Kidney (tissue), 14 donors: Measurements from ENCODE around the gene DUSP15. TPM values are rescaled to one million over a fixed set of nuclear protein-coding genes. Genes with fewer than 3 reads are reported as not detected.

Source experiments
- DNase-seq, 5 donors: peaks; one replicate each; pipeline ENCODE4 v3.0.0-alpha.2; 2013 to 2020
- FAIRE-seq: peaks from 2 replicates; lab custom pipeline; 2012; peaks lifted over from hg19 to GRCh38; lab: Jason Lieb, UNC
- H3K27ac ChIP-seq, 2 donors: one replicate each; pipeline ENCODE4 v1.7.0; 2013; ENCODE audit warnings: low read depth in 2 of 2, low read length in 2 of 2, inconsistent platforms in 1 of 2
- H3K27me3 ChIP-seq: one replicate; pipeline ENCODE4 v1.7.1; 2013; ENCODE audit warnings: low read length, inconsistent platforms; ENCODE audit not compliant: control insufficient read depth, insufficient read depth
- H3K36me3 ChIP-seq, 3 donors: one replicate each; pipeline versions ENCODE4 v1.7.0 to v1.7.1; 2013; ENCODE audit warnings: low read length in 3 of 3, control low read depth in 1 of 3, inconsistent platforms in 1 of 3; ENCODE audit not compliant: insufficient read depth in 3 of 3, control insufficient read depth in 2 of 3
- H3K4me1 ChIP-seq, 3 donors: one replicate each; pipeline versions ENCODE4 v1.7.0 to v1.7.1; 2013; ENCODE audit warnings: low read length in 3 of 3, inconsistent platforms in 1 of 3, low read depth in 1 of 3; ENCODE audit not compliant: control insufficient read depth in 2 of 3, insufficient read depth in 2 of 3
- H3K4me3 ChIP-seq, 3 donors: one replicate each; pipeline versions ENCODE4 v1.7.0 to v1.8.1; 2013; ENCODE audit warnings: low read length in 3 of 3, control low read depth in 1 of 3, inconsistent platforms in 1 of 3
- H3K9ac ChIP-seq, 3 donors: one replicate each; pipeline versions ENCODE4 v1.7.0 to v1.7.1; 2013; ENCODE audit warnings: low read length in 3 of 3, control low read depth in 1 of 3, inconsistent platforms in 1 of 3
- H3K9me3 ChIP-seq, 3 donors: one replicate each; pipeline versions ENCODE4 v1.7.0 to v1.7.1; 2013; ENCODE audit warnings: low read length in 3 of 3, control low read depth in 1 of 3, inconsistent platforms in 1 of 3; ENCODE audit not compliant: control insufficient read depth in 2 of 3, insufficient read depth in 1 of 3
- intact Hi-C: fragments of 100-400 bp; cut with DNase I; formaldehyde crosslinking; loops from one replicate; pipeline ENCODE4 v1.11.1; 2022
- polyA plus RNA-seq: library from polyadenylated mRNA; stranded (reverse); fragments of 350-450 nt; fragmentation: Illumina TruSeq; extraction: RNeasy Lipid Tissue Mini Kit (QIAGEN cat#74804); gene quantifications from one replicate; pipeline ENCODE4 v1.2.3, GENCODE V29; 2014; ENCODE audit warnings: low read depth, low replicate concordance; ENCODE audit not compliant: insufficient read depth
- total RNA-seq: library from RNA; stranded (reverse); fragmentation: NEBNext Ultra II Directional; extraction: Animal tissue kit (Norgen Biotek cat#: 25700); gene quantifications from one replicate; pipeline ENCODE4 v1.2.1, GENCODE V29; 2021
- TF ChIP-seq, protein P1 (sequence below): IDR thresholded peaks from 3 replicates; pipeline ENCODE4 v1.5.1; 2012; ENCODE audit warnings: mild to moderate bottlenecking, moderate library complexity, borderline replicate concordance; ENCODE audit not compliant: insufficient read depth; ENCODE audit errors: extremely low read depth
- donor health status: control.
- donor health status: control.
- donor health status: control.
- donor health status: control.
- donor health status: control.
- donor health status: DM: yes; HTN: yes; CAD: no.
- donor health status: Normal renal cell carcinoma (clear cell type).

Gene DUSP15
- total and polyA plus RNA-seq, 2 donors from 2014 or later, result 13.2 to 143 TPM

DNA sequence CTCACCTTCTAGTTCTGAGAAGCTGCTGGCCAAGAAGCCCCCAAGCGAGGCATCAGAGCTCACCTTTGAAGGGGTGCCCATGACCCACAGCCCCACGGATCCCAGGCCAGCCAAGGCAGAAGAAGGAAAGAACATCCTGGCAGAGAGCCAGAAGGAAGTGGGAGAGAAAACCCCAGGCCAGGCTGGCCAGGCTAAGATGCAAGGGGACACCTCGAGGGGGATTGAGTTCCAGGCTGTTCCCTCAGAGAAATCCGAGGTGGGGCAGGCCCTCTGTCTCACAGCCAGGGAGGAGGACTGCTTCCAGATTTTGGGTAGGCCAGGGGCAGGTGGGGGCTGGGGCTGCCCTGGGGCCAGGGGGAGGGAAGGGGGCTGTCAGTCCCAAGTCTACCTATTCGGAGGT lies 48.9 kb downstream of the DUSP15 start:
- Histone ChIP-seq H3K9ac (no peak overlapping the region), H3K4me3 (no peak overlapping the region), H3K9me3 (no peaks in the 10 kb centered on the region), H3K27me3 (no peaks in the 10 kb centered on the region), H3K36me3 (no peaks in the 10 kb centered on the region), H3K27ac (no peak overlapping the region), H3K4me1 (peaks cover 0 to 3% (median 2%) of the 10 kb centered on the region in 3 donors)
- FAIRE-seq, result no peak
- intact Hi-C loops, result loop anchor here (10.0 kb wide), 1 partner anchor 133 kb away; the partner anchor contains the start of gene PDRG1
- TF ChIP-seq, protein P1, sequence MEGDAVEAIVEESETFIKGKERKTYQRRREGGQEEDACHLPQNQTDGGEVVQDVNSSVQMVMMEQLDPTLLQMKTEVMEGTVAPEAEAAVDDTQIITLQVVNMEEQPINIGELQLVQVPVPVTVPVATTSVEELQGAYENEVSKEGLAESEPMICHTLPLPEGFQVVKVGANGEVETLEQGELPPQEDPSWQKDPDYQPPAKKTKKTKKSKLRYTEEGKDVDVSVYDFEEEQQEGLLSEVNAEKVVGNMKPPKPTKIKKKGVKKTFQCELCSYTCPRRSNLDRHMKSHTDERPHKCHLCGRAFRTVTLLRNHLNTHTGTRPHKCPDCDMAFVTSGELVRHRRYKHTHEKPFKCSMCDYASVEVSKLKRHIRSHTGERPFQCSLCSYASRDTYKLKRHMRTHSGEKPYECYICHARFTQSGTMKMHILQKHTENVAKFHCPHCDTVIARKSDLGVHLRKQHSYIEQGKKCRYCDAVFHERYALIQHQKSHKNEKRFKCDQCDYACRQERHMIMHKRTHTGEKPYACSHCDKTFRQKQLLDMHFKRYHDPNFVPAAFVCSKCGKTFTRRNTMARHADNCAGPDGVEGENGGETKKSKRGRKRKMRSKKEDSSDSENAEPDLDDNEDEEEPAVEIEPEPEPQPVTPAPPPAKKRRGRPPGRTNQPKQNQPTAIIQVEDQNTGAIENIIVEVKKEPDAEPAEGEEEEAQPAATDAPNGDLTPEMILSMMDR, result no peak
- DNase-seq, result no peak

DNA sequence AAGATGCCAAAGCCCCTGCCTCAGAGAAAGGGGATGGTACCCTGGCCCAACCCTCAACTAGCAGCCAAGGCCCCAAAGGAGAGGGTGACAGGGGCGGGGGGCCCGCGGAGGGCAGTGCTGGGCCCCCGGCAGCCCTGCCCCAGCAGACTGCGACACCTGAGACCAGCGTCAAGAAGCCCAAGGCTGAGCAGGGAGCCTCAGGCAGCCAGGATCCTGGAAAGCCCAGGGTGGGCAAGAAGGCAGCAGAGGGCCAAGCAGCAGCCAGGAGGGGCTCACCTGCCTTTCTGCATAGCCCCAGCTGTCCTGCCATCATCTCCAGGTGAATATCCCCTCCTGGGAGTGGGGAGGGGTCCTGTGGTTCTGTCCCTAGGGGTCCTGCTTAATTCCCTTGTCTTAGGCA lies 50.1 kb downstream of the DUSP15 start:
- DNase-seq, result no peak
- intact Hi-C loops, result loop anchor here (10.0 kb wide), 1 partner anchor 135 kb away; the partner anchor contains the start of gene PDRG1
- H3K36me3 ChIP-seq, result no peaks in the 10 kb centered on the region

DNA sequence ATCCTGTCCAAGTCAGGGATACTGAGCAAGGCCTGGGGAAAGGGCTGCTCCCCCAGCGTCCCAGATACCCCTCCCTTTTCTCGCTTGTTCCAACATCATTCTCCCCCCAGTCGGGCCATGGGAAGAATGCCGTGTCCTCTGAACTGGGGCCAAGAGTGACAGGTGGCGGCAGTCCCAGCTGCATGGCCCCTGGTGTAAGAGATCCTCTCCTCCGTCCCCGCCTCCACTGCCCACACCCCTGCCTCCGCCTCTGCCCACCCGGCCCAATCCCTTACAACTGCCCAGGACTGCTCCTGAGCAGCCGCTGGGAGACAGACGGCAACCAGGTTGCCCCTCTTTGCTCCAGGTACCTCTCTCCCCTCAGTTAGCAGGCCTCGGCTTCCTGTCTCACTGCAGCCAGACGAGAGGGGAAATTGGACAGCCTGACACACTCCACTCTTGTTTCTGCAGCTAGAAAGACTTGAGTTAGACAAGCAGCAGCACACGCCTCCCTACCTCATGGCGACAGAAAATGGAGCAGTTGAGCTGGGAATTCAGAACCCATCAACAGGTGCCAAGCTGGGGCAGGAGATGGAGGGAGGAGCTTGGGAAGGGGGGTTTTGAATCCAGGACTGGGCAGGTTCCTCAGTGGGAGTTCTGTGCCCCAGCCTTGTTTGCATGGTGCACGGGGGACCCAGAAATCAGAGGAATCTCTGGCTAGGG lies 51.1 kb downstream of the DUSP15 start, which contains the start of gene MYLK2:
MYLK2 (plus strand) TSS at position 274 of the 702 bp plus-strand sequence; CDS start at position 499, 225 bp downstream.
- H3K4me1 ChIP-seq, result peaks cover 0 to 3% (median 2%) of the 10 kb centered on the region in 3 donors
- no peaks in the 10 kb centered on the region for H3K27me3 ChIP-seq
- H3K4me3 ChIP-seq, result no peak within 1 kb of the TSS
- no peaks in the 10 kb centered on the region for H3K36me3 ChIP-seq
- H3K9me3 ChIP-seq, result no peaks in the 10 kb centered on the region
- intact Hi-C loops, result no loop called here
- TF ChIP-seq, protein P1, result no peak
- no peak within 1 kb of the TSS for H3K9ac ChIP-seq
- no peak for FAIRE-seq
- H3K27ac ChIP-seq, result no peak within 1 kb of the TSS
- DNase-seq, result peak in 2 of 5 donors; percentile 57 to 60

More for the DNA sequence above, 50.1 kb downstream of the DUSP15 start:
- TF ChIP-seq, protein P1, result no peak
- peaks cover 0 to 3% (median 2%) of the 10 kb centered on the region in 3 donors for H3K4me1 ChIP-seq
- no peaks in the 10 kb centered on the region for H3K9me3 ChIP-seq
- no peak overlapping the region for H3K27ac ChIP-seq
- no peak for FAIRE-seq
- H3K4me3 ChIP-seq, result no peak overlapping the region
- no peak overlapping the region for H3K9ac ChIP-seq
- H3K27me3 ChIP-seq, result no peaks in the 10 kb centered on the region
